Measurements from ENCODE around the gene FILIP1L.

GRCh38 chr3:100073049-100073713, 41.1 kb downstream of the FILIP1L start:
- no peak for TF ChIP-seq CTCF (IDR thresholded peaks at IDR 0.05)
- no peak for TF ChIP-seq POLR2A (IDR thresholded peaks at IDR 0.05)

Measured in vagina (tissue), 2 donors.